Endothelial cell (in vitro differentiated cells): ENCODE data around the gene SUV39H2. TPM values are rescaled to one million over a fixed set of nuclear protein-coding genes. Genes with fewer than 3 reads are reported as not detected.
"Not testable (repeated sequence)": the region's sequence is repeated elsewhere in the genome, so short reads cannot be mapped to it uniquely, and the experiment has no call there.

ENCODE experiments used
- DNase-seq: peaks from one replicate; pipeline ENCODE4 v3.0.0; 2021; ENCODE audit warnings: low spot score
- H3K27ac Mint-ChIP-seq: one replicate; pipeline ENCODE4 v1.8.0; 2021; ENCODE audit warnings: mixed read lengths, inconsistent platforms; ENCODE audit not compliant: unreplicated experiment
- H3K27me3 Mint-ChIP-seq: one replicate; pipeline ENCODE4 v1.8.0; 2021; ENCODE audit warnings: mild to moderate bottlenecking, moderate library complexity, mixed read lengths, inconsistent platforms; ENCODE audit not compliant: unreplicated experiment
- H3K36me3 Mint-ChIP-seq: one replicate; pipeline ENCODE4 v1.8.0; 2021; ENCODE audit warnings: mild to moderate bottlenecking, low read depth, mixed read lengths, inconsistent platforms; ENCODE audit not compliant: unreplicated experiment
- H3K4me1 Mint-ChIP-seq: one replicate; pipeline ENCODE4 v1.8.0; 2021; ENCODE audit warnings: mild to moderate bottlenecking, mixed read lengths, inconsistent platforms; ENCODE audit not compliant: unreplicated experiment
- H3K4me3 Mint-ChIP-seq: one replicate; pipeline ENCODE4 v1.8.0; 2021; ENCODE audit warnings: mild to moderate bottlenecking, mixed read lengths, inconsistent platforms; ENCODE audit not compliant: unreplicated experiment
- H3K9me3 Mint-ChIP-seq: one replicate; pipeline ENCODE4 v1.8.0; 2021; ENCODE audit warnings: mixed read lengths, inconsistent platforms; ENCODE audit not compliant: unreplicated experiment
- CTCF ChIP-seq: fragments of 200-600 bp; sonication (generic); IDR thresholded peaks from one replicate; pipeline ENCODE4 v1.5.0; 2021; ENCODE audit warnings: antibody characterized with exemption; ENCODE audit not compliant: unreplicated experiment
- total RNA-seq: library from RNA; stranded (reverse); fragmentation: NEBNext Ultra II Directional; extraction: Animal tissue kit (Norgen Biotek cat#: 25700); gene quantifications from one replicate; pipeline ENCODE4 v1.2.1, GENCODE V29; 2021; ENCODE audit not compliant: unreplicated experiment

The SUV39H2 gene
- total RNA-seq, 1 donor from 2014 or later, result 15.6 TPM

GRCh38 chr10:14926061-14926470 is 47.4 kb downstream of the SUV39H2 start:
- H3K27me3 Mint-ChIP-seq, result no peaks in the 10 kb centered on the region
- TF ChIP-seq CTCF, result no peak
- H3K9me3 Mint-ChIP-seq, result no peaks in the 10 kb centered on the region
- H3K27ac Mint-ChIP-seq, result no peak overlapping the region
- H3K4me3 Mint-ChIP-seq, result no peak overlapping the region
- no peak for DNase-seq
- peaks cover 28% of the 10 kb centered on the region for H3K36me3 Mint-ChIP-seq
- no peaks in the 10 kb centered on the region for H3K4me1 Mint-ChIP-seq

- Mint-ChIP-seq H3K4me3 (no peak overlapping the region), H3K36me3 (peaks cover 22% of the 10 kb centered on the region), H3K9me3 (no peaks in the 10 kb centered on the region), H3K4me1 (no peaks in the 10 kb centered on the region), H3K27me3 (no peaks in the 10 kb centered on the region), H3K27ac (no peak overlapping the region)
- TF ChIP-seq CTCF, result no peak
- DNase-seq, result no peak
Measured at GRCh38 chr10:14926722-14927416, 48.2 kb downstream of the SUV39H2 start.

DNA sequence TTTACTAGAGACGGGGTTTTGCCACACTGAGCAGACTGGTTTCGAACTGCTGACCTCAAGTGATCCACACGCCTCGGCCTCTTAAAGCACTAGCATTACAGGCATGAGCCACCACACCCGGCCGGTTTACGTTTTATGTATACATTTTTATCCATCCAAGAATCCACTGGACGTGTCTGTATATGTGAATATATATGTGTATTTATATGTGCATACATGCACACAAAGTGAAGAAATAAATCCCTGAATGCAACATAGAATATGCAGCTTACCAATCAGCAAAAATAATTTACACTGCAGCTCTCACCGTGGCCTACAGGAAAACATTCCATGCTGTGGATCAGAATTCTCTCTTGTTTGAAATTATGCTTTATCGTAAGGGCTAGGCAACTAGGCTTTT is 51.9 kb downstream of the SUV39H2 start:
- Mint-ChIP-seq H3K27me3 (no peaks in the 10 kb centered on the region), H3K4me1 (no peaks in the 10 kb centered on the region), H3K4me3 (no peak overlapping the region), H3K27ac (no peak overlapping the region), H3K9me3 (no peaks in the 10 kb centered on the region), H3K36me3 (peaks cover 30% of the 10 kb centered on the region)
- TF ChIP-seq CTCF, result no peak
- no peak for DNase-seq

- Mint-ChIP-seq H3K4me1 (peaks cover 3% of the 10 kb centered on the region), H3K9me3 (no peaks in the 10 kb centered on the region), H3K36me3 (peaks cover 21% of the 10 kb centered on the region), H3K27me3 (no peaks in the 10 kb centered on the region), H3K27ac (no peak overlapping the region), H3K4me3 (no peak overlapping the region)
- no peak for TF ChIP-seq CTCF
- DNase-seq, result no peak
Measured at GRCh38 chr10:14936584-14936983, 57.9 kb downstream of the SUV39H2 start.

GRCh38 chr10:14938971-14939370 is 60.3 kb downstream of the SUV39H2 start:
- H3K36me3 Mint-ChIP-seq, H3K9me3 Mint-ChIP-seq, H3K27me3 Mint-ChIP-seq, H3K4me3 Mint-ChIP-seq, DNase-seq, H3K27ac Mint-ChIP-seq: not testable (repeated sequence)
- peaks cover 15% of the 10 kb centered on the region for H3K4me1 Mint-ChIP-seq

DNA sequence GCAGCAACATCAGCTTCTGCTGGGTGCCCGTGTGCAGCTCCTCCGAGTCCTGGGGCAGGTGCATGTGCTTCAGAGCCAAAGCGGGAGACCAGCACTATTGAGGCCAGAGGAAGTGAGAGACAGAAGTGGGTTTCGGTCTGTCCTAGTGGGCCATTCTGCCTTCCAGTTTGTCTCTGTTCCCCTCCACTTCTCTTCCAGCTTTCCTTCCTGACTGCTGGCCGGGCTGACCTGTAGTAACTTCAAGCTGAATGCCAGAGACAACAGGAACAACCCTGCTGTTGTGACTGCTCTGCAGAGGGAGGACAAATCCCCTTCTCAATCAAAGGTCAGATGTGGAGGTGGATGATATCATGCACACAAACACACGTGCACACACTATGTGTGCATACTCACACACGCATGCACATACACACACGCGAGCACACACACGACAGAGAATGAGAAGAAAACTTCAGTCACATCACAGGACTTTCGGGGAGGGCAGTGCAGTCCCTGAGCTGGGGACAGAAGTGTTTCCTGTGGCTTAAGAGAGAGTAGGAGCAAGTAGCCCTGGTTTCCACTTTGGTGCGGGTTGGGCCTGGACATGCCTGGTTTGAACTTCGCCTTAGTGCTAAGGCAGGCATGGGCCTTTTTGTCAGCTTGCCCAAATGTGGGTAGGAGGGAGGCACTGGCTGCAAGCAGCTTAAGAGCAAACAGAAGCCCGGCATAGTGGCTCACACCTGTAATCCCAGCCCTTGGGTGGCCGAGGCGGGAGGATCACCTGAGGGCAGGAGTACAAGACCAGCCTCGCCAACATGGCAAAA is 63.7 kb downstream of the SUV39H2 start:
- not testable (repeated sequence) for DNase-seq, H3K36me3 Mint-ChIP-seq, H3K9me3 Mint-ChIP-seq, H3K27me3 Mint-ChIP-seq, H3K4me3 Mint-ChIP-seq
- peaks cover 15% of the 10 kb centered on the region for H3K4me1 Mint-ChIP-seq
- H3K27ac Mint-ChIP-seq, result peak overlapping the region; percentile 88

DNA sequence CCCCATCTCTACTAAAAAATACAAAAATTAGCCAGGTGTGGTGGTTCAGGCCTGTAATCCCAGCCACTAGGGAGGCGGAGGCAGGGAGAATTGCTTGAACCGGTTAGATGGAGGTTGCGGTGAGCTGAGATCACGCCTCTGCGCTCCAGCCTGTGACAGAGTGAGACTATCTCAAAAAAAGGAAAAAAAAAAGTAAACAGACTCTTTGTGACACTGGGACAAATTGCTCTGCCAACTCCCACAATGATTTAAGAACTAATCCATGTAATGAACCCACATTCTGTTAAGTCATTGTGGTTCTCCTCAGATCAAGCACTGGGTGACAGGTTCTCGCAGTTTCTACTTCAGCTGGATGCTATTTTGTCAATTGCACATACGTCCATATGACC is 64.3 kb downstream of the SUV39H2 start:
- H3K4me3 Mint-ChIP-seq, H3K36me3 Mint-ChIP-seq: not testable (repeated sequence)

More for the DNA sequence above, 64.3 kb downstream of the SUV39H2 start:
- H3K27ac Mint-ChIP-seq, DNase-seq, H3K9me3 Mint-ChIP-seq, H3K27me3 Mint-ChIP-seq: not testable (repeated sequence)
- peaks cover 15% of the 10 kb centered on the region for H3K4me1 Mint-ChIP-seq
